Astrocyte of the hippocampus (primary cell): ENCODE data around the gene FYCO1.
A peak's percentile ranks its signal among the peaks of the same experiment; 100 is the strongest.

ENCODE experiments used
- DNase-seq: peaks from one replicate; pipeline ENCODE4 v3.0.0; 2011; ENCODE audit warnings: low read depth, low spot score

The FYCO1 gene

GRCh38 chr3:45887759-45888511 lies 107.7 kb downstream of the FYCO1 start:
- no peak for DNase-seq

DNA sequence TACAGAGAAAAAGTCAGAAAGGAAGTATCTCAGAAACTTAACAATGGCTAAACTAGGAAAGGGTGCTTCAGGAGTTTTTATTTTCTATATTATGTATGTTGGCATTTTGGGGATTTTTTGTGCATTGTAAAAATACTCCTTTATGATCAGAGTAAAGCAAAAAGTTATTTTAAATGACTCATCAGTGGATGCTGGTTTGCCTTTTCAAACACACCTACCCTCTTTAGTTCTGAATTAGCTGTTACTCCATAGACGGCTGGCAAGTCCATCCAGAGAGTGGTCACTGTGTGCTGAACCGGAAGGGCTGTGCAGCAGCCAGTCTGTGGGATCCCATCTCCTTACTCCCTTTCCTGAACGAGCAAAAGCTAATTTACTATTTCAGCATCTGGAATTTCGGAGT lies 108.3 kb downstream of the FYCO1 start:
- DNase-seq = no peak

- DNase-seq = no peak
Observed at GRCh38 chr3:45885979-45886705, 109.5 kb downstream of the FYCO1 start, which contains the start of gene CCR9. Gene CCR9, plus strand, starts transcription at chr3:45886543. Its CDS starts 8,391 bp downstream, at chr3:45894934.

DNA sequence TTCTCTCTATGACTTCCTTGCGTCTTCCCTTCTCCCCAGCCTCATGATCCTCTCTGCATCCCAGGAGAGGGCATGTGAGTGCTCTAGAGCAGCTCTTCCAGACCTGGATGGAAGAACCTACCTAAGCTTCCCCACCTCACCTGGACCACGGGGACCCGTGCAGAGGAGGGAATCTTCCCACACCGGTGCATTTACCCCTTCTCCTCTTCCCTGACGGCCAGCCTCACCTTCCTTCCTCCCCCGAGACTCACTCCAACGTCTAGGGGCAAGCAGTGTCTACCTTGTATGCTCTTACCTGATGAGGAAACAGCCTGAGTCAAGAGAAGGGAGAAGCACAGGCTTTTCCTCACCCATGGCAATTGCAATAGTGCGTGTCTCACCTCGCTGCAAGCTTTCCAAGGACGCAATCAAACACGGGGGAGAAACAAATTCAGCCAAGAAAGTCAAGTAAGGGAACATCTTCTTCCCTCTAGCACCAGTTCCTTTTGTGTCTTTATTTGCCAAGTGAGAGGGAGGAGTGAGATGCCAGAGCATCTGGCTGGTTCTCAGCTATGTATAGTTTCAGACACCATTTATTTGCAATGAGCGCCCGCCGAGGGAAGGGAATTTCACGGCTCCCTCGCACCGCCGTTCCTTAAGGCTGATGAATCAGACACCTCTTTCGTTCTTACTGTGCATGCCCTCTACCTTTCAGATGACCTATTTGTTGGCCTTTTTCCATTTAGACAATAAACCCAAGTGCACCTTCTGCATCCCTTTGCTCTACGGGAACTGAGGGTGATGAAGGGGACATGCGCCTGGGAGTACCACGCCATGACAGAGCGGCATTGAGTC lies 111.0 kb downstream of the FYCO1 start:
- no peak for DNase-seq

DNA sequence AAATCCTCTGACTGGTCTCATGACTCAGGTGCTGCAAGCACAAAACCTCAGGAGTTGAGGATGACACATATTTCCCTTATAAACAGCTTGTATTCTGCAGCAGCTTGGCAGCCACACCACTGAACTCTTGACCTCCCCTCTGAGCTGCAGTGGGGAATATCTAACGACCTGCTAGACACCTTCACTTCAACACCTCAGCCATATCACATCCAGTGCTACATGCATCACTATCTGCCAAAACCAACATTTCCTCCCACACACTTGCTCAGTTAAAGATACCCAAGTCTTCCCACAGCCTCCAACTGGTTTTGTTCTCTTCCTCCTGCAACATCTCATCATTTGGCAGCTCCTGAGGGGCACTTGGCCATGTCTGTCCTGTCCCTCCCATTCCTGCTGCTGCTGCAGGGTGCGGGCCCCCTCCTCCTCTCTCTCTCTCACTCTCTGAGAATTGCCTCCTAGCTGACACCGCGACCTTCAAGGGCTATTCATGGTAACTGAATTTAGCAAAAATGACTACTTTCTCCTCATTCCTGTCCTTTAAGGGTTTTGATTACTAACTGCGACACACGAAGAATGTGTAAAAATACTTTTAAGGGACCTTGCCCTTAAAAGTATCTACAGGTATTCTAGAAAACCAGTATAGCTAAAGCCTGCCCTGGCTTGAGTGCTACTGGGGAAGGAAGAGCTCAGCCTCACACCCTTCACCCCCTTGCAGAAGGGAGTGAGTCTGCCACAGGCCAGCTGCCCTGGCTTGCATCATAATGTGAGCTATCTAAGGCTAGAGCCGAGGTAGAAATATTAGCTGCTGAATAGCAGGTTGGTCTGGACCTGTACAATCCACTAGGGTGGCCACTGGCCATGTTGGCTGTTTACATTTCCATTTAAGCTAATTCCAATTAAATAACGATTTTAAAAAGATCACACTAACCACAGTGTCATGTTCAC lies 114.3 kb downstream of the FYCO1 start:
- peak; percentile 5 for DNase-seq

GRCh38 chr3:45880725-45881077 lies 114.9 kb downstream of the FYCO1 start:
- no peak for DNase-seq

DNA sequence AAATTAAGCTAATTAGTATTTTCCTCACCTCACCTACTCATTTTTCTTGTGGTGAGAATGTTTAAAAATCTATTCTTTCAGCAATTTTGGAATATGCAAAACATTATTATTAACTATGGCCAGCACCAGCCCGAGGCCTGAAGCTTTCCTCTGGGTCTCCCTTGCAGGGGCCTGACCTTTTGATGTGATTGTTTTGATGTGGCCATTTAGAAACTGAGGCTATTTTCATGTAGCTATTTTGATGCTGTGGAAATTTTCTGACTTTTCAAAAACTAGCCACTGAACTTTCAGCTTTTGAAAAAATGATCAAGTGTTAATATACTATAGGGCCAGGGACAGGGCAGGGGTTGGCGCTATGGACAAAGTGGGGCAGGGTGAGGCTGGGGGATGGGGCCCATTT lies 117.5 kb downstream of the FYCO1 start:
- no peak for DNase-seq

DNA sequence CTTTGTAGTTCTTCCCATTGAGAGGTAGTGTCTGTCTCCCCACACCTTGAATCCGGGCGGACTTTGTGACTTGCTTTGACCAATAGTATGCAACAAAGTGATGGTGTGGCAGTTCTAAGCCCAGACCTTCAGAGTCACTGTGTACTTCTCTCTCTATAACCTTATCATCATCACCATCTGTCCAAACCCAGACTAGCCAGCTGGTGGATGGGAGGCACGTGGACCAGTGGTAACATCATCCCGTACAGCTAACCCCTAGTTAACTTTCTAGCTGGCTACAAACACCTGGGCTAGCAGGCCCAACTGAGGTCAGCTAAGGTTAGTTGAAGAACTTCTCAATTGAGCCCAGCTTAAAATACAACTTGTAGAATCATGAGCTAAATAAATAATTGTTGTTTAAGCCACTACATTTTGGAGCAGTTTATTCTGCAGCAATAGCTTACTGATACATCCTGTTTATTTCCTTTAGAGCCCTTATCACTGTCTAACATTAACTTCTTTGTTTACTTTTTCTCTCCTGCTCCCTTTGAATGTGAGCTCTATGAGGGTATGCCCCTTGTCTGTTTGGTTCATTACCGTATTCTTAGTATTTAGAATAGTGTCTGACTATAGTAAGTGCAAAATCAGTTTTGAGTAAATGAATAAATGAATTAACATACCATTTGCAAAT lies 120.8 kb downstream of the FYCO1 start:
- DNase-seq = no peak

DNA sequence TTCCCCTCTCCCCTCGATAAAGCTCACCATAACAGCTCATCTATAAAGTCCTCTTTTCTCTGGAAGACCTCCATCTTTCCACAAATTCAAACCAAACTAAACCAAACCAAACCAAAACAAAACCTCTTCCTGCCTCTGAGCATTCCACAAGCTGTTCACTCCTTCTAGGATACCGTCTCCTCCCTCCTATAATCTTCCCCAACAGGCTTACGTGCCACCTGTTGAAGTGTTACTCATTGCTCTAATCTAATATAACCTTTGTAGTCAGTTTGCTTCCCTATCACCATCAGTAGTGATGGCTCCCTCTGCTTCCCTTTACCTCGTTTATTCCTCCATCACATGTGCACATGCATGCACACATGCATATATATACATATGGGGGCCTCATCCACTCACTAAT lies 122.0 kb downstream of the FYCO1 start:
- no peak for DNase-seq

DNA sequence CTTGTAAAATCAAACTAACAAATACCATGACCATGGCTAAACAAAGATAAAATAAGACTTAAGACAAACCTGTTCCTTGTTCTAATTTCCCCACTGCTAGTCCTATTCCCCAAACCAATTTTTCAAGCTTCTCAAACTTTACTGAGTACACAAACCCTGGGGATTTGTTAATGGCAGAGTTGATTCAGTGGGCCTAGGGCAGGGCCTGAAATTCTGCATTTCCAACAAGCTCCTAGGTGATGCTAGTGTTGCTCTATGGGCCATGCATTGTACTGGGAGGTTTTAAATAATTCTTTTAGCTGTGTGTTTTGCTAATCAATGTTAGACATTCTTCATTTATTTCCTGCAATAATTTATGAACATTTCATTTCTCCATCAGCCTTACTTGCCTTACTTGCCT lies 122.6 kb downstream of the FYCO1 start:
- DNase-seq = no peak

GRCh38 chr3:45872569-45872968 lies 123.1 kb downstream of the FYCO1 start:
- no peak for DNase-seq

DNA sequence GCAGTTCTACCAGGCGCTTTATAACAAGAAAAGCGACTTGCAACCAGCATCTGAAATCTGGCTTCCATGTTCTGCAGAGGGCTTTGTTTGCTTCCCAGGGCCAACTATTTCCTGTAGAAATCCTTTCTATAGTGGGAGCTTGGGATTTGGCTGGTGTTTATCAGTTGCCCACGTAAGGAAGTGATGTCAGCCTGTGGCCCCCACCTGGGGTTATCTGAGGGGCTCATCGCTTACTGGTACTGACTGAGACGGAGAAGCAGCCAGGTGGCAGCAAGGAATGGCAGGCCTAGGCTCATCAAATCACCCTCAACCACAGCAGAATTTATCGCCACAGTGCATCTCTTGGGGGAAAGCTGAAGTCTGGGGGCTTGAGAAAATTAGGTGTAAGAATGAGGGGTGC lies 123.8 kb downstream of the FYCO1 start:
- no peak for DNase-seq

- no peak for DNase-seq
Observed at GRCh38 chr3:45870099-45870498, 125.5 kb downstream of the FYCO1 start.

GRCh38 chr3:45869638-45870037 lies 126.0 kb downstream of the FYCO1 start:
- no peak for DNase-seq

- no peak for DNase-seq
Observed at GRCh38 chr3:45868650-45869049, 127.0 kb downstream of the FYCO1 start.

GRCh38 chr3:45868213-45868612 lies 127.4 kb downstream of the FYCO1 start:
- DNase-seq = no peak
